CD4-positive, alpha-beta T cell treated with Interleukin-6 at 100 ng/mL for 8 hours (primary cell): ENCODE data around the gene ZNF33B.
"Not testable (repeated sequence)": the region's sequence is repeated elsewhere in the genome, so short reads cannot be mapped to it uniquely, and the experiment has no call there.

Experiments used
- DNase-seq: peaks from one replicate; pipeline ENCODE4 v3.0.0-alpha.2; 2020; ENCODE audit warnings: mixed read lengths, low spot score

The ZNF33B gene

GRCh38 chr10:42615419-42615818 is 23.0 kb downstream of the ZNF33B start:
- no peak for DNase-seq

DNA sequence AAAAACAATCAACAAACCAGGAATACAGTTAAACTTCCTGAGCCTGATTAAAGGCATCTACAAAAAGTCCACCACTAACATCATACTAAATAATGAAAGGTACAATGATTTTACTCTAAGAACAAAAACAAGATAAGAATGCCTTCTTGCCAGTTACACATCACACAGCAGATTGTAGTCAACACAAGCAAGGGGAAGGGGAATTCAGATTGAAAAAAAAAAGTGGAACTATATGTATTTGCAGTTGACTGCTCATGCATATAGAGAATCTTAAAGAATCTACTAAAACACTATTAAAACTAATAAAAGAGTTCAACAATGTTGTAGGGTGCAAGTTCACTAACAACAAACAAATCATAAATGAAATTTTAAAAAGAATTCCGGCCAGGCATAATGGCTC is 28.5 kb downstream of the ZNF33B start:
- no peak for DNase-seq

GRCh38 chr10:42598249-42598873 is 40.0 kb downstream of the ZNF33B start:
- DNase-seq = no peak

- DNase-seq = no peak
Observed at GRCh38 chr10:42596196-42596595, 42.2 kb downstream of the ZNF33B start.

- DNase-seq = no peak
Observed at GRCh38 chr10:42594246-42594650, 44.1 kb downstream of the ZNF33B start.

GRCh38 chr10:42593284-42593683 is 45.1 kb downstream of the ZNF33B start:
- no peak for DNase-seq

GRCh38 chr10:42583828-42584227 is 54.5 kb downstream of the ZNF33B start:
- no peak for DNase-seq

GRCh38 chr10:42578019-42578418 is 60.4 kb downstream of the ZNF33B start:
- DNase-seq = no peak

DNA sequence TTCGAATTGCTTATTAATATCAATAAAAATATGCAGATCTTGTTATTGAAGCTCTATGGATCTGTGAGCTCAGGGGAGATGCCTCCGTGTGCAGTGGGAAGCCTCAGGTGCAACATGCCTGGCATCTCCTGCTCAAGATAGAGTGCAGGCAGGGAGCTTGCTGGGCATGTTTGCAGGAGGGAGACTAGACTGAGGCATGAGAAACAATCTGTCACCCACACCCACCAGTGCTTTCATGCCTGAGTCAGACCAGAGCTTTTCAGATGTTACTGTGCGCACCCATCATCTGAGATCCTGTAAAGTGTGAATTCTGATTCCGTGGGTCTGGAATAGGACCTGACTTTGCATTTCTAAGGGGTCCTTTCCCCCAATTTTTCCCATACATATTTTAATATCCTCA is 62.0 kb downstream of the ZNF33B start:
- no peak for DNase-seq

GRCh38 chr10:42574336-42574735 is 64.0 kb downstream of the ZNF33B start:
- DNase-seq = no peak

DNA sequence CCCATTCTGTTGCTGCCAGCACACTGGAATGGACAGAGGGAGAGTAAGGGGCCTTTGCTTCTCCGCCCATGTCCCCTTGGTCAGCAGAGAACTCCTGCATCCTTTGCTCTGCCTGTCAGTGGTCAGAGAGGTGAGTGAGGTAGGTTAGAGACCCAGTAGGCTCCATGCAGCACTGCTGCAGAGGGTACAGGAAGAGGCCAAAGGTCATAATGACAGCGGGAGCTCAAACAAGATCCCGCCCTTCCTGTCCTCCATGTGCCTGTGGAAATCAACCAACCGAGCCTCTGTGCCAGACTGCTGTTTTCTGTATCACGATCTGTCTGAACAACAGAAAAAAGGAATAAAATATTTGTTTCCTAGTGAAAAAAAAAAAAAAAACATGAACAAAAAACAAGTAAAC is 81.4 kb downstream of the ZNF33B start:
- DNase-seq = no peak

DNA sequence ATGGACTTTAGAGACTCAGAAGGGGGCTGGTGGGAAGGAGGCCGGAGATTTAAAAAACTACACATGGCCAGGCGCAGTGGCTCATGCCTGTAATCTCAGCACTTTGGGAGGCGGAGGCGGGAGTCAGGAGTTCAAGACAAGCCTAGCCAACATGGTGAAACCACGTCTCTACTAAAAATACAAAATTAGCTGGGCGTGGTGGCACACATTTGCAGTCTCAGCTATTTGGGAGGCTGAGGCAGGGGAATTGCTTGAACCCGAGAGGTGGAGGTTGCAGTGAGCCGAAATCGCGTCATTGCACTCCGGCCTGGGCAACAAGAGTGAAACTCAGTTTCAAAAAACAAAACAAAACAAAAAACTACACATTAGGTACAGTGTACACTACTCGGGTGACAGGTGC is 84.8 kb downstream of the ZNF33B start:
- not testable (repeated sequence) for DNase-seq

- DNase-seq = no peak
Observed at GRCh38 chr10:42553064-42553407, 85.3 kb downstream of the ZNF33B start.

DNA sequence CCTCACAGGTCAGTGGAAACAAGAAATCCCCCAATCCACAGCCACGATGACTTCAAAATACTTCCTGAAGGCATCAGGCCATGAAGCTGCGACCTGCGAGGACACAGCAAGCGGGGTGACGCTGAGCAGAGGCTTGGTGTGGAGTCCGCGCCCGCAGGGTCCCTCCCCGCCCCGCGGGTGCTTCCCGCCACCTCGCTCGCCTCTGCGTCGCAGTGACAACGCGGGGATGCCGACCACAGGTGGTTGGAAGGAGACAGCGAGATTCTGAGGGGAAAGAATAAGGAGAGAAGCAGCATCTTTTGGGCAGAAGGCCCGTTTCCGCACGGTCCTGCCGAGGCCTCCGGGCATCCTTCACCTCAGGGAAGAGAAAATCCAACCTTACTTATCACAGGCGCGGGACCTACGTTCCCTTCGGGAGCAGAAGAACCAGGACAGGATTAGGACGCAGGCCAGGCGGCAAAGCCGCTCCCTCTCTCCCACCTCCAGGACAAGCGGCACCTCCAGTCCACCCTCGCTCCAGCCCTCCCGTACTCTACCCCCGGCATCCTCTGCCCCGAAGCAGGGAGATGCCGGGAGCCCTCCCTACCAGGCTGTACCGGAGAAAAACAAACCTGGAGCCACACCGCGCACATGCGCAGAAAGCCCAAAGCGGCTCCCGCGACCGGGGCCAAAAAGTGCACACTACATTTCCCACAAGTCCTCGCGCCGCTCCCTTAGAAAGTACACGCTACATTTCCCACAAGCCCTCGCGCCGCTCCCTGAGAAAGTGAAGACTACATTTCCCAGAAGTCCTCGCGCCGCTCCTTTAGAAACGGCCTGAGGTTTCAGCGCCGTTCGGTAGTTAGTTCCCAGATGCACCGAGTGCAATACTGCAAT is 85.9 kb downstream of the ZNF33B start:
- peak; percentile 96 for DNase-seq

- DNase-seq = no peak
Observed at GRCh38 chr10:42551582-42552187, 86.7 kb downstream of the ZNF33B start.

DNA sequence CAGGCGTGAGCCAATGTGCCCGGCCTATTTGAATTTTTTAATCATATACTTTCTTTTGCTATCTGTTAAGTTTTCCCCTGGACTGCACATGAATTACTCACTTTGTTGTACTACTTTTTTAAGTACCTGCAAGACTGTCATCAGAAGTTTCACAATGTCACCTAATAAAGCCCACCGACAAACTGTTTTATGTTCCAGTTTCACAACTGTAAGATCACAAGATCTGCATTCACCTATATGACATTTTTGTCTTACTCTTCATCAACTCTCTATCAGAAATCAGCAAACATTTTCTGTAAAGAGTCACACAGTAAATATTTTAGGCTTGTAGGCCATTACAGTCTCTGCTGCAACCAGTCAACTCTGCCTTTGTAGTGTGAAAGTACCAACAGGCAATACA is 88.5 kb downstream of the ZNF33B start:
- DNase-seq = no peak

- DNase-seq = no peak
Observed at GRCh38 chr10:42548254-42548653, 90.1 kb downstream of the ZNF33B start.

DNA sequence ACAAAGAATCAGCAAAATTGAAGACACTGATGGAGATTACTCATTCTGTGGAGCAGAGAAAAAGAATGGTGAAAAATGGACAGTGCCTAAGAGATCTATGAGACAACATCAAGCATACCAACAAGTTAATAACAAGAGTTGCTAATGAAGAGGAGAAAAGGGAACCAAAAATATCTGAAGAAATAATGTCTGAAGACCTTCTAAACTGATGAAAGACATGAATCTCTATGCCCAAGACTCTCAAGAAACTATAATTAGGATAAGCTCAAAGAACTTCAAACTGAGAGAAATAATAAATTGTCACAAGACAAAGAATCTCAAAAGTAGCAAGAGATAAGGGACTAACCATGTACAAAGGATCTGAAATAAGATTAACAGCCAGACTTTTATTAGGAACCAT is 93.4 kb downstream of the ZNF33B start:
- no peak for DNase-seq

DNA sequence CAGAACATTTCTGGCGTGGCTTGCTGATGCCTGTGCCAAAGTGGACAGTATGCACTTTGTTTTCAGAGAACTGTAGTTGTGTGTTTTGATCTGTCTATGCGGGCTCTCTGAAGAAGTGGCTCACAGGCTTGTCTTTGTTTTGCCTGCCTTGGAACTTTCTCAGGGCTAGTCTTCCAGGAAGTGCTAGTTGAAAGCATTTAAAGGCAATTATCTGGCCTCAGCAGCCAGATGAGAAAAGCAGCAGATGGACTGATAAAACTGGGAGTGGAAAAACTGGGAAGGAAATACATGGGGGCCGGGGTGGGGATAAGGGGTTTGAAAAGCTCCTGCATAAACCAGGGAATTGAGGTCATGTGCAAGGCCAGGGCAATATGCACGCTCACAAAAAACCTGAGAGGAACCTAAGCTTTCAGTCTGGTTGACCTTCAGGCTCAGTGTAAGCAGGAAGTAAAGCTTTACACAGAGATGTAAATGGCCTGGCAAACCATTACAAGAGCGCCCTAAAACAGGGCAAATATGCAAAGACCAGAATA is 94.5 kb downstream of the ZNF33B start:
- no peak for DNase-seq
